ENCODE data around the gene ODF2. TPM values are rescaled to one million over a fixed set of nuclear protein-coding genes. Genes with fewer than 3 reads are reported as not detected.
"Not testable (repeated sequence)": the region's sequence is repeated elsewhere in the genome, so short reads cannot be mapped to it uniquely, and the experiment has no call there.

Gene ODF2
- total RNA-seq, 1 donor from 2014 or later = 36.9 TPM

DNA sequence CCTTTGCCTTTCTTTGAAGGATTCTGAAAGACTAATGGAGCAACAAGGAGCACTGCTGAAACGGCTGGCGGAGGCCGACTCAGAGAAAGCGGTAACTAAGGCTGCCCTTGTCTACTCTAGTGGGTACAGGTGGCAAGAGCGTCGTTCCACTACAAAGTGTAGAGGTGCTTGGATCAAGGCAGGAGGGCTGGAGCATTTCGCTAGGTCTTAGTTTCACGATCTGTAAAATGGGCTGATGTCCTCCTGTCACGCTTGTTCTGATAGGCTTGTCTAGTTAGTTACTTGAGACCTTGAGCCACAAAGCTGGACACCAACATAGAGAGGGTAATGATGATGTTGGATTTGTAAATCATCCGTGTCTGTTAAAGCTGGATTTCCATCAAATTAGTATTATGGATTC is 25.8 kb downstream of the ODF2 start:
- no peak for DNase-seq (ENCODE audit: extremely low read depth, low read depth, low spot score)

DNA sequence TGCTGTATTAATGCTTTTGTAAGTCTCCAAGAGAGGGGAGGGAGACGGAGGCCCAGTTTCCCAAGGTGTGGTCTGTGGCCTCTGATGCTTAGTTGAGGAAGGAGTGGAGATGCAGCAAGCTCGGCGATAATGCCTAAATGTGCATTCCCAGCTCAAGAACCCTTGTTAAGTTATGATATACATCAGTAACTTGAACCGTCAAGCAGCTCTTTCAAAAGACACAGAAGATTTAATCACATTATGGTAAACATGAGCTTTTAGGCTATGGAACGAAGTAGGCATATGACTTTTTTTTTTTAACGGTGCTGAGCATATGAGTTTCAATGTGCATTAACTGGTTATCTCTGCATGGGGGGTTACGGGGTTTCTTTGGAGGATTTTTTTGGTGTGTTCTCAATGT is 26.4 kb downstream of the ODF2 start:
- no peak for DNase-seq (ENCODE audit: extremely low read depth, low read depth, low spot score)

DNA sequence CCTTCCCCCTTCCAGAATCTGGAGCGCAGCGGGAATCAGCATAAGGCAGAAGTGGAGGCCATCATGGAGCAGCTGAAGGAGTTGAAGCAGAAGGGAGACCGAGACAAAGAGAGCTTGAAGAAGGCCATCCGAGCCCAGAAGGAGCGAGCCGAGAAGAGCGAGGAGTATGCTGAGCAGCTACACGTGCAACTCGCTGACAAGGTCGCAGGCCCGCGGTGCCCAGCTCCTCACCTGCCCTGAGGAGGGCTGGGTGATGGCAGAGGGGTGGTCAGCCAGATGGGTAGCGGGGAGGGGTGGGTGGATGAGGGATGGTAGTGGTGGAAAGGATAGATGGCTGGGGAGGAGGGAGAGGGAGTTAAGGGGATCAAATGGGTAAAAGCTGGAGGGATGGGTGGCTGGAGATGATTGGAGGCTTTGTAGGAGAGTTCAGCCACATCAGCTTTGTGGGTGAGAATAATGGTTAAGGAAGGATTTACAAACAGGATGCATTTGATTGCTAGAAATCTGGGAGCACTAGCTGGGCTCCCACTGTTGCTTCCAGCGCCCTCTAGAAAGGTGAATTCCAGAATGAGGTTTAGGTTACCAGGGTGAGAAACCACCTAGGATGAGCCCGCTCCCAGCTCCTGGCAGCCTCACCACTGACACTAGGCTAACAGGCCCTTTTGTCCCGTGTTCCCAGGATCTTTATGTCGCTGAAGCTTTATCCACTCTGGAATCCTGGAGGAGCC is 29.0 kb downstream of the ODF2 start:
- no peak for DNase-seq (ENCODE audit: extremely low read depth, low read depth, low spot score)

DNA sequence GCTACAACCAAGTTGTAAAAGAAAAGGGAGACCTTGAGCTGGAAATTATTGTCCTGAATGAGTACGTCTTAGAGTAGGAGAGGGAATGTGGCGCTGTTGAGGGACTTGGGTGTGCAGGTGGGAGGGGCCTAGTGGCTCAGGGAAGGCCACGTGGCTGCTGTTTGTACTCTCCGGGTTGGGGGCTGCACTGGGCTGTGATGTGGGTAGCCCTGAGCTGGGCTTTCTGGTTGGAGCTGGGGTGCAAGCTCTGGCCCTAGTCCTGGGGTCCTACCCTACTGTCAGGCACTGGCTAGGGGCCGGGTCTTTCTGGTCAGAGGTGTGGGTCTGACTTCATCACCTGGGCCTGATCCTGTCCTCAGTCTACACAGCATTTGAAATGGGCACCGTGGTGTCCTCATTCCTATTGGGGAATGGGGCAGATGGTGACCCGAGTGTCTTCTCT is 29.6 kb downstream of the ODF2 start:
- DNase-seq (ENCODE audit: extremely low read depth, low read depth, low spot score) = no peak

DNA sequence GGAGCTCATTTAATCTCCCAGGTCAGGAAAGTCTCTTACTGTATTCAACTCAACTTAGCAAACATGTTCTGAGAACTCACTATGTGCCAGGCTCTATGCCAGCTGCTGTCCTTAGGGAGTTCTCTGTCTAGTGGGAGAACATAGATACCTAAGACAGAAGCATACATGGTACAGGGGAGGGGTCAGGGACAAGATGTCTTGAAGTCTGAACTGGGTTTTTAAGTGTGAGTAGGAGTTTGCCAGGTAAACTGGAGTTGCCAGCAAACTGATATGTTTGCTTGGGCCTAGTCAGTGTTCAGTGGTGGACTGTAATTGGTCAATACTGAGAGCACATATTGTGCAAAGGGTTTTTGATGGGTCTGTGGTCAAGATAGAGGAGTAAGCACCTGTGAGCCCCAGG is 30.4 kb downstream of the ODF2 start:
- no peak for DNase-seq (ENCODE audit: extremely low read depth, low read depth, low spot score)

DNA sequence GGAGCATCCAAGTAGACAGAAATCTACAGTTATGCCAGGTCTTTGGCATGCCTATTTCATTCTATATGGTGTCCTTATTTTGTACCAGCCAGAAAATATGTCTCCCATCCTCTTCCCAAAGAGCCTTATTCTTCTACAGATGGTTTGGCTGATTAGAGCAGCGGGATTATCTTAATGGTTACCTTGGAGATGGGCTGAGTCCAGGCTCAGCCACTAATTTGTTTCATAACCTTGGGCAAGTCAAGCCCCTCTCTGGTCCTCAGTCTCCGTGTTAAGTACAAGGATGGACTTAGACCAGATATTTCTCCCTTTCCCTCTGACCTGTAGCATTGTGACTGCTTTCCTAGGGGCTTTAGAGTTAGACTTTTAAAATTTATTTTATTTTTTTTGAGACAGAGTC is 37.6 kb downstream of the ODF2 start:
- no peak for DNase-seq (ENCODE audit: extremely low read depth, low read depth, low spot score)

DNA sequence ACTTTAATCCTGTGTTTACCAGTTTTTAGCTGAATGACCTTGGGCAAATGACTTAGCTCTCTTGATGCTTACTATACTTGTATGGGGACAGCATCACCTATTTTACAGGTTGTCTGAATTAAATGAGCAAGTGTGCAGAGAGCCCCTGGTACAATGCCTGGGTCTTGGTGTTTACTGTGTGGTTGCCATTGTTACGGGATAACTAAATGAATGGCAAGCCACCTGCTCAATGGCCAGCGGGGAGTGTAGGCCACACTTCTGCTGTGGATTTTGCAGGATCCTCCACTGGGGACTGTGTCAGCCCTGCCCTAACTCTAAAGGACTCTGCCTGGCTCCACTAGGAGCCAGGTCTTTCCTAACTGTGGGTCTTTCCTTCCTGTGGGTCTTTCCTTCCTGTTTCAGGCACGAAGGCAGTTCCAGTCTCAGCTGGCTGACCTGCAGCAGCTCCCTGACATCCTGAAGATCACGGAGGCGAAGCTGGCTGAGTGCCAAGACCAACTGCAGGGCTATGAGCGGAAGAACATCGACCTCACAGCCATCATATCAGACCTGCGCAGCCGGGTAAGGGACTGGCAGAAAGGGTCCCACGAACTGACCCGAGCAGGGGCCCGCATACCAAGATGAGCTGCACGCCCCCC is 38.4 kb downstream of the ODF2 start:
- DNase-seq (ENCODE audit: extremely low read depth, low read depth, low spot score) = peak; percentile 74

DNA sequence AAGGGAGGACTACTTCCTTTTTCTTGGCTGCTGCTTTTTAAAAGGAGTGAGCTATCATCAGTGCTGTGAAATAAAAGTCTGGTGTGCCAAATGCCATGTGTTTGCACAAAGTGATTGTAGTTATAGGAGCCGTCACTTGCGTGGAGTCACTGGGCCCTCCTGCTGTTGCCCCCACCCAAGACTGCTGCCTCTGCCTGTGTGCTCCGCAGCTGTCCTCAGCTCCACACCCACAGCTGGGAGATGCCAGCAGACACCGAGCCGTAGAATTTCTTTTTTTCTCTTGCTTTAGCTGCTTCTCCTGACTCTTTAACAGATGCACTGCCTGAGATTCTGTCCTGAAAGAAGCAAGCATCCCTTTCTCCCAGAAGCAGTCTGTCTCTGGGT is 38.9 kb downstream of the ODF2 start:
- no peak for DNase-seq (ENCODE audit: extremely low read depth, low read depth, low spot score)

DNA sequence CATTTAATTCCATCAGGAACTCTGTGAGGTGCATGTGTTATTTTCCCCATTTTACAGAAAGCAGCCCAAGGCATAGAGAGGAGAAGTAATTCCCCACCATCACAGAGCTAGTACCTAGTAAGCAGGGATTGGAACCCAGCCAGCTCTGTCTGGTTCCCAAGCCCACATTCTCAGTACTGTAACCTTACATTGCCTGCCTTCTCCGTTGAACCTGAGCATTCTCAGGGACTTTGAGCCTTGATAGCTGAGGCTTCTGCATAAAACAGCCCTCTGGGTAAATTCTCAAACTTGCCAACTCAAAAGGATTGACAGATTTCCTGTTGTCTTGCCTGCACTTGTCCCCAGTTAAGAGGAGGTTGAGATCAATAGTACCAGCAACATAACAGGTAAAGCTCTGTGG is 39.5 kb downstream of the ODF2 start:
- DNase-seq (ENCODE audit: extremely low read depth, low read depth, low spot score) = no peak

DNA sequence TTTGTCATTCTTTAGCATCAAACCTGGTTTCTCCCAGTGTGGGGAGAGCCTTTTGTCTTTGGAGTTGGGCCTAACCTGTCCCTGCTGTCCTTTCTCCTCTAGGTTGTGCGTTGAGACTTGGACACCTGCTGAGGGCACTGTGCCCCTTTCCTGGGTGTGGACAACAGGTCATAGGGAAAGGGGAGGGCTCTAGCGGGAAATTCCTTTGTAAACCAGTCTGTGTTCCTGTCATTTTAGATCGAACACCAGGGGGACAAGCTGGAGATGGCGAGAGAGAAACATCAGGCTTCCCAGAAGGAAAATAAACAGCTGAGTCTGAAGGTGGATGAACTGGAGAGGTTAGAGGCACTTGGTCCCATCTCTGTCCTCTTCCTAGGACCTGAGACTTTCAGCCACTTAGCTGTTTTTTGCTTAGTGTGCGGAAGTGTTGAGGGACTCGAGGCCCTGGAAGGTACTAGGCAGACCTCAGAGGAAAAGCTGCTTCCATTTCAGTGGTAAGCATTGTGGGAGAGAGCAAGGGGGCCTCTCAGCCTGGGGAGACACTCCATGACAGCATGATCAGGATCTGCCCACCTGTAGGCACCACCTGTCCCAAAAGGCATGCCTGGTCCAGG is 40.1 kb downstream of the ODF2 start:
- no peak for DNase-seq (ENCODE audit: extremely low read depth, low read depth, low spot score)

DNA sequence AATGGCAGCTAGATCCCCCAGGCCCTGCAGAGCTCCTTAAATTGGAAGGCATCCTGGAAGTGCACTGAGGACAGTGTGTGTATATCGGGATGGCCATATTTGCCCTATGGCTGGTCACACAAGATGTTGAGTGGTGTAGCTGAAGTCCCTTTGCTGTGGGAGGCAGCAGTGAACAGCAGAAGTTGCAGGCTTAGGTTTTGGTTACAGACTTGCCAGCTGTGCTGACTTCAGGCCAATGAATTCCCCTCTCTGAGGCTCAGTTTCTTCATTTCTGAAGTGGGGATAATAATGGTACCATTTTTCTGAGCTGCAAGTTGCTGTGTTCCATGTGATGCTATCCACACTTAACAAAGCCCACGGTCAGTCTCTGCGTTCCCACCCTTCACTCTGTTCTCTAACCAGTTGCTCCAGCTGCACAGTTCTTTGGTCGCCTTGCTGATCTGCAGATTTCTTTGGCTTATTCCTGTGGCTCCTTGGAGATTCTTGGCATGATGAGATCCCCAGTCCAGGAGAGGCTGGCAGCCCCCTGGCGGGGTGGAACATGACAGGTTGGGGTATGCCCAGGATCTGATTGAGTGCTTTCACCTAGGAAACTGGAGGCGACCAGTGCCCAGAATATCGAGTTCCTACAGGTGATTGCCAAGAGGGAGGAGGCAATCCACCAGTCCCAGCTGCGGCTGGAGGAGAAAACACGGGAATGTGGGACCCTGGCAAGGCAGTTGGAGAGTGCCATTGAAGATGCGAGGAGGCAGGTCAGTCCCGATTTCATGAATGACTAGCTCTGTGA is 42.2 kb downstream of the ODF2 start:
- no peak for DNase-seq (ENCODE audit: extremely low read depth, low read depth, low spot score)

DNA sequence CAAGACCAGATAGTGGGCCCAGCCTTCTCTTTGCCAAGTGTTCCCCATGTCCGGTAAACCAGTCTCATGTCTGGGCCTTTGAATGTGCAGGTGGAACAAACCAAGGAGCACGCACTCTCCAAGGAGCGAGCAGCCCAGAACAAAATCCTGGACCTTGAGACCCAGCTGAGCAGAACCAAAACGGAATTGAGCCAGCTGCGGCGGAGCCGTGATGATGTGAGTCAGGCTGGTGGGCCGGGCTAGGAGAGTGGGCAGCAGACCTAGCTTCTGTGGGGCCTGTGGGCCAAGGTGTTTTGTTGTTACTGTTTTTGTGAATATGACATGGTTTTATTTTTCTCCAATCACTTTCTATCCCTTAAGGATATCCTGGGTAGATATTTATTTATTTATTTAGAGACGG is 43.1 kb downstream of the ODF2 start:
- no peak for DNase-seq (ENCODE audit: extremely low read depth, low read depth, low spot score)

DNA sequence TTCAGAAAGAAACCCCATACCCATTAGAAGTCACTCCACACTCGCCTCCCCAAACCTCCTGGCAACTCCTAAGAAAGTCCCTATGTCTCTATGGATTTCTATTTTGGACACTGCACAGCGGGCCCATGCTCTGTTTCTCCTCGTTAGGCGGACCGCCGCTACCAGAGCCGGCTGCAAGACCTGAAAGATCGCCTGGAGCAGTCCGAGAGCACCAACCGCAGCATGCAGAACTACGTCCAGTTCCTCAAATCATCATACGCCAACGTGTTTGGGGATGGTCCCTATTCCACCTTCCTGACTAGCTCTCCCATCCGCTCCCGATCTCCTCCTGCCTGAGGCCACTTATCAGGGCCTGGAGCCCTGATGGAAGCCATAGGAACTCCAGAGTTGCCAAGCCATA is 44.1 kb downstream of the ODF2 start:
- no peak for DNase-seq (ENCODE audit: extremely low read depth, low read depth, low spot score)

DNA sequence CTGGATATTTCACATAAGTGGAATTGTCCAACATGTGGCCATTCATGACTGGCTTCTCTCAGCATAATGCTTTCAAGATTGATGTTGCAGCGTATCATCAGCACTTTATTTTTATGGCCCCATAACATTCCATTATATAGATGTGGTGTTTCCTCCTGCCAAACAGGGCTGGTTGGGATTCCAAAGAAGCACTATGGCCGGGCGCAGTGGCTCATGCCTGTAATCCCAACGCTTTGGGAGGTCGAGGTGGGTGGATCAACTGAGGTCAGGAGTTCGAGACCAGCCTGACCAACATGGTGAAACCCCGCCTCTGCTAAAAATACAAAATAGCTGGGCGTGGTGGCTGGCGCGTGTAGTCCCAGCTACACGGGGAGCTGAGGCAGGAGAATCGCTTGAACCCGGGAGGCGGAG is 47.6 kb downstream of the ODF2 start:
- DNase-seq (ENCODE audit: extremely low read depth, low read depth, low spot score) = not testable (repeated sequence)

DNA sequence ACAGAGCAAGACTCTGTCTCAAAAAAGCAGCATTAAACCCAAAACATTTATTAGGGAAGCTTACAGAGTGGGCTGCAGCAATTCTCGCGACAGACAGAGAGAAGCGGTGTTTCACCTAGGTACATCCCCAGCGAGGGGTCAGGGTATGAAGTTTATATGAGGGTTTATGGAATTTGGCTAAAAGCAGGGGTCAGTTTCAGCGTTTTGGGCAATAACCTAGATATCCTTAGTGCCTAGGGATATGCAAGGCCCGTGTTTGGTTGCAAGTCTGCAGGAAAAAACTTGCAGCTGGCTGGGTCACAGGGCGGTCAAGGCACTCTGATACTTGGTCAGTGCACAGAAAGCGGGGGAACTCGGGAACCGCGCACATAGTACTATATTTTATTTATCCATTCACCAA is 48.1 kb downstream of the ODF2 start:
- DNase-seq (ENCODE audit: extremely low read depth, low read depth, low spot score) = no peak

DNA sequence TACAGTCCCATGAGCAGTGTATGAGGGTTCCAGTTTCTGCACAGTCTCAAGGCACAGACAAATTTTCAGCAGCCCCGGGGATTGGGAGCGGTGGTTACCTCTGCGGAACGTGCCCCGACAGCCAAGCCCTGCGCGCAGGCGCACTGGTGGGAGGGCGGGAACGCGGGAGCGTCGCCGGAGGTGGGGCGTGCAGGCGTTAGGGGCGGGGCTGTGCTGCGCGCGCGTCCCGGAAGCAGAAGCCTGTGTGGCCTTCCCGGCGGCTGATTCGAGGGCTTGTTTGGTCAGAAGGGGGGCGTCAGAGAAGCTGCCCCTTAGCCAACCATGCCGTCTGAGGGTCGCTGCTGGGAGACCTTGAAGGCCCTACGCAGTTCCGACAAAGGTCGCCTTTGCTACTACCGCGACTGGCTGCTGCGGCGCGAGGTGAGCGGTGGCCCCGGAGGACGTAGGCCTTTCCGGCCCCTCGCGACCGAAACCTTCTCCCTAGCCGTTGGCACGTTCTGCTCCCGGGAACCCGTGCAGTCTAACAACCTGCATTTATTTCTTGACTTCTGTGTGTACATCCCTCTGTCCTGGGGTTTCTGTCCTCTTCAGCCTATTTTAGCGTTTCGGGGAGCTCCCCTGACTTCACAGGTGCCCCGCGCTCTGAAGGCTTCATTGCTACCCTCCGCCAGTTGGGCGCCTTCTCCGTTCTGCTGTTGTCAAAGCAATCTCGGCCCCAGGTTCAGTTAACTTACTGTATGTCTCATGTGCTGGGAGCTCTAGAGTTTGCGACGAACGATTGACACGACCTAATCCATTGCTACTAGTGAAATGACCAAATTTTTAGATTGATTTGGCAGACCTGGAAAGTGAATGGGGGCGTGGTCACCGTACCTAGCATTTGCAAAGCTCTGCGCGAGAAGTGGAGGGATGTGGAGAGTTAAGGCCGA is 48.9 kb downstream of the ODF2 start, which contains the start of gene GLE1:
GLE1 (plus strand) TSS at position 235 of the 929 bp plus-strand sequence; CDS start at position 322, 87 bp downstream.
- no peak for DNase-seq (ENCODE audit: extremely low read depth, low read depth, low spot score)

DNA sequence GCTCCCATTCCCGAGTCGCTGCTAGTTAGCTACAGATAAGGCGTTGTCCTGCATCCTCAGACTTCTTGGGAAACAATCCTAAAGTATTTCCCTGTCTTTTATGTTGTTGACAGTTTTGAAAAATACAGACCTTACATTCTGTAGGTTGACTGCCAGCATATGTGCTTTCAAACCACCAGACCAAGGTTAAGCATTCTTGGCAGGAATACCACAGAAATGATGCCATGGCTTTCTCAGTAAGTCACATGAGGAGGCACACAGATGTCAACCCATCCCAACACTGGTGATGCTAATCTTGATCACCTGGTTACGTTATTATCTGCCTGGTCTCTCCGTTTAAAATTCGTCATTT is 49.6 kb downstream of the ODF2 start:
- DNase-seq (ENCODE audit: extremely low read depth, low read depth, low spot score) = no peak

DNA sequence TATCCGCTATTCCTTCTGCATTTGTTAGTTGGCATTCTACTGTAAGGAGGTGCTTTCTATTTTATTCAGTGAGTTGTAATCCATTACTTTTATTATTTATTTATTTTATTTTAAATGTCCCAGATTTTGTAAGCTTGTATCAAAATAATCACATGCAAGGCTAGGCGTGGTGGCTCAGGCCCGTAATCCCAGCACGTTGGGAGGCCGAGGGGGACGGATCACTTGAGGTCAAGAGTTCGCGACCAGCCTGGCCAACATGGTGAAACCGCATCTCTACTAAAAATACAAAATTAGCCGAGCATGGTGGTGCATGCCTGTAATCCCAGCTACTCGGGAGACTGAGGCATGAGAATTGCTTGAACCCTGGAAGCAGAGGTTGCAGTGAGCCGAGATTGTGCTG is 50.1 kb downstream of the ODF2 start:
- not testable (repeated sequence) for DNase-seq (ENCODE audit: extremely low read depth, low read depth, low spot score)

DNA sequence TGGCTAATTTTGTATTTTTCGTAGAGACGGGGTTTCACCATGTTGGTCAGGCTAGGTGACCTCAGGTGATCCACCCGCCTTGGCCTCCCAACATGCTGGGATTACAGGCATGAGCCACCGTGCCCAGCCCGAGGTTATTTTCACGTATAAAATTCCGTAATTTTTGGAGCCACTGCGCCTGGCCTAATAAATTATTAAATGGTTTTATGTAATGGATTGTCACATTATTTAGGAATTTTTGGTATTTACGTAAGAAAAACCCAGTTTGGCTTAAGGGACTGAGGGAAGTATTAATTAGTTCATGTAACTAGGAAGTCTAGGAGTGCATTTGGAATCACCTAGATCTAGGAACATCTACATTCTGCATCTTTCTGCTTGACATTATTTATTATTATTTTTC is 57.0 kb downstream of the ODF2 start:
- DNase-seq (ENCODE audit: extremely low read depth, low read depth, low spot score) = no peak

DNA sequence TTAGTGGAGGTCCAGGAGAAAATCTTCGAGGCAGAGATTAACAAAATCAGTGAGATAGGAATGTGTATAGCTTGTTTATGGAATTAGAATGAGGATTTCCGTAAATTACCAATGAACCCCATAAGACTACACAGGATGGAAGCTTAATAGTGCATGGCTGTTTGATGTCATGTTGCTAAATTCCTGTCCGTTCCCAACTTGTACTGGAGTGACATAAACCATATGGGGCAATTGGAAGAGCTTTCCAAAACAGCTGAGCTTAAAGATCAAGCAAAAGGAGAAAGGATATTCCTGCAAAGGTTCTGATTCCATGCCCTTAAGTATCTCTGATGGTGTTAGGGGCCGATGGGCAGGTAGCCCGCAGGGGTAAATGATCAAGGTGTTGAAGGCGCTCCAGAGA is 66.2 kb downstream of the ODF2 start:
- no peak for DNase-seq (ENCODE audit: extremely low read depth, low read depth, low spot score)
